Astrocyte of the spinal cord (primary cell): Measurements from ENCODE around the gene NELFCD.
"Not testable (repeated sequence)": the region's sequence is repeated elsewhere in the genome, so short reads cannot be mapped to it uniquely, and the experiment has no call there.

Experiments
- DNase-seq: peaks from one replicate; pipeline ENCODE4 v3.0.0; 2011; ENCODE audit warnings: low read depth, low spot score
- H3K4me3 ChIP-seq: 2 replicates; pipeline ENCODE4 v1.5.1; 2011; ENCODE audit warnings: low read depth, mild to moderate bottlenecking, low read length, moderate library complexity
- CTCF ChIP-seq: IDR thresholded peaks from 2 replicates; pipeline ENCODE4 v1.5.1; 2012; ENCODE audit warnings: low read depth, mild to moderate bottlenecking, low read length, inconsistent platforms
- in situ Hi-C: cut with HindIII; loops from 2 replicates; pipeline ENCODE4 v1.10.0; 2017; ENCODE audit warnings: low sequenced_read_pairs

NELFCD gene

GRCh38 chr20:58982406-58983114 lies 1.5 kb downstream of the NELFCD start:
- DNase-seq: no peak
- H3K4me3 ChIP-seq: peak overlapping the region; percentile 78
- TF ChIP-seq CTCF: no peak
- in situ Hi-C loops: no loop called here

- in situ Hi-C loops, DNase-seq, H3K4me3 ChIP-seq: not testable (repeated sequence)
Measured at GRCh38 chr20:58983115-58983468, 2.0 kb downstream of the NELFCD start.

GRCh38 chr20:58984691-58985090 lies 3.6 kb downstream of the NELFCD start:
- in situ Hi-C loops: no loop called here
- no peak for TF ChIP-seq CTCF
- no peak for DNase-seq
- no peak overlapping the region for H3K4me3 ChIP-seq

GRCh38 chr20:58985656-58986055 lies 4.6 kb downstream of the NELFCD start:
- no peak overlapping the region for H3K4me3 ChIP-seq
- in situ Hi-C loops: no loop called here
- no peak for DNase-seq
- no peak for TF ChIP-seq CTCF

DNA sequence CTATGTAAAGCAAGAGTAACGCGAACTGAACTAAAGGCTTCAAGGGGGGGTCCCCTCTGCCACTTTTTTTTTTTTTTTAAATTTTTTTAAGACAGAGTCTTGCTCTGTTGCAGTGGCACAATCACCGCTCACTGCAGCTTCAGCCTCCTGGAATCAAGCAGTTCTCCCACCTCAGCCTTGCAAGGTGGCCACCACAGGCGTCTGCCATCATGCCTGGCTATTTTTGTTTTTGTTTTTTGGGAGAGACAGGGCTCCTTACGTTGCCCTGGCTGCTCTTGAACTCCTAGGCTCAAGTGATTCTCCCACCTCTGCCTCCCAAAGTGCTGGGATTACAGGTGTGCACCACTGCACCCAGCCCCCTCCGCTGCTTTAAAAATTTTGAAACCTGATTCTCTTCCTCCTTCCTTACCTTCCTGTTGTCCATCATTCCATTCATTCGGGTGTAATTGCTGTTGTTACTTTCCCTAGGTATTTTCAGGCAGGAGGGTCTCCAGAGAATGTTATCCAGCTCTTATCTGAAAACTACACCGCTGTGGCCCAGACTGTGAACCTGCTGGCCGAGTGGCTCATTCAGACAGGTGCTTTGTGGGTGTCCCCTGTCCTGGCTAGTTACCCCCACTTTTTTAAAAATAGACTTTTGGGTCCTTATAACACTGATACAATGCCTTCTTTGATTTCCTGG lies 5.4 kb downstream of the NELFCD start:
- no peak for DNase-seq
- in situ Hi-C loops: no loop called here
- H3K4me3 ChIP-seq: no peak overlapping the region
- TF ChIP-seq CTCF: no peak

DNA sequence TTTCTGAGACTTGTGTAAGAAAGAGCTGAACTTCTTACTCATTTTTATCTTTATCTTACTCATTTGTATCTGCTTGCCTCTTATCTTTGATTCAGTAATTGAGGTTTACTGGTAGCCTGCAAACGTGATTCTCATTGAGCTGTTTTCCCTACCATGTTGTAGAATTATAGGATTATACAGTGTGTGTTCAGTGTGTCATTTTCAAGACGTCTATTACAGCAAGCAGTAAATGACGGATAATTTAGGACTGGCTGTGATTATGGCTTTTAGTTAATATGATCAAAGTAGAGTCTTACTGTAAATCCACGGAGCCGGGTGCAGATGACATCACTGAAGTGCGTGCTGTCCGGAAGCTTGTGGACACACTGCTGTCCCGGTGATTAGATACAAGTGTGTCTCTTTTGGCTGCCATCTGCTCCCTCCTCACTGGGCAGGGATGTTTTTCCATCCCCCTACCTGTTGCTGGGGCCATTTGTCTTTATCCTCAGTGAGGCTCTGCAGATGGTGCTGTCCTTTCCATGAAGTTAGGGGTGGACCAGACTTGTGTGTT lies 6.0 kb downstream of the NELFCD start:
- DNase-seq: no peak
- TF ChIP-seq CTCF: no peak
- in situ Hi-C loops: no loop called here
- no peak overlapping the region for H3K4me3 ChIP-seq
